Anterior cingulate cortex (tissue), 58 donors: ENCODE measurements around the gene CCDC15.
"Not testable (repeated sequence)": the region's sequence is repeated elsewhere in the genome, so short reads cannot be mapped to it uniquely, and the experiment has no call there.

Experiments
- DNase-seq, 58 donors: peaks; one replicate each; lab custom pipeline; 2025; lab: John Stamatoyannopoulos, UW

CCDC15 gene

DNA sequence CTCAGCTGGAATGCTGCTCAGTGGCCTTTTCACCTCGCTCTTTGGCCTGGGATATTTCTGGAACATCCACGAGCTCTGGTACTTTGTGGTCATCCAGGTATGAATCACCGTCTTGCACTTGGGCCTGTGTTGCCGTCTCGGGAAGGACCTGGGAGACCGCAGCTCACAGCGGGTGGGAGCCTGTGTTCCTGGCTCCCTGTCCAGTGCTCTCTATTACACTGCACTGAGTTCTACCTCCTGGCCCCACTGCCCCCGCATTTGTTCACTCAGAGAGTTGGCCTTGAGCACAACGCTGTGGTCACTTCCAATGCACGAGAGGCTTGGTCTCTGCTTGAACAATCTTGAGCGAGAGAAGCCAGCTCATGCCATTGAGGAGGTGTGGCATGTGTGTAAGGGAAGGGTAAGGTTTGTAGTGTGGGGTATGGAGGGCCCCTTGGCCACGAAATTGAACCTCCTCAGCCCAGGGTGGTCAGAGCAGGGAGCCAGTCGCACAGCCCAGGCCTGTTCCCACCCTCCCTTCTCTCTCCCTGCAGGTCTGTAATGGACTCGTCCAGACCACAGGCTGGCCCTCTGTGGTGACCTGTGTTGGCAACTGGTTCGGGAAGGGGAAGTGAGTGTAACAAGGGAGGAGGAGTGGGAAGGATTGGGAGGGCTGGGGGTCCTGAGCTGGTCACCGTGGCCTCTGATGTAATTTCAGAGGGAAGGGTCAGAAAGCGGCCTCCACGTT is 125.3 kb downstream of the CCDC15 start:
- DNase-seq: no peak

GRCh38 chr11:125079878-125080530 is 126.0 kb downstream of the CCDC15 start:
- no peak for DNase-seq

- DNase-seq: no peak
These were observed 126.5 kb downstream of the CCDC15 start for GRCh38 chr11:125080531-125080911.

DNA sequence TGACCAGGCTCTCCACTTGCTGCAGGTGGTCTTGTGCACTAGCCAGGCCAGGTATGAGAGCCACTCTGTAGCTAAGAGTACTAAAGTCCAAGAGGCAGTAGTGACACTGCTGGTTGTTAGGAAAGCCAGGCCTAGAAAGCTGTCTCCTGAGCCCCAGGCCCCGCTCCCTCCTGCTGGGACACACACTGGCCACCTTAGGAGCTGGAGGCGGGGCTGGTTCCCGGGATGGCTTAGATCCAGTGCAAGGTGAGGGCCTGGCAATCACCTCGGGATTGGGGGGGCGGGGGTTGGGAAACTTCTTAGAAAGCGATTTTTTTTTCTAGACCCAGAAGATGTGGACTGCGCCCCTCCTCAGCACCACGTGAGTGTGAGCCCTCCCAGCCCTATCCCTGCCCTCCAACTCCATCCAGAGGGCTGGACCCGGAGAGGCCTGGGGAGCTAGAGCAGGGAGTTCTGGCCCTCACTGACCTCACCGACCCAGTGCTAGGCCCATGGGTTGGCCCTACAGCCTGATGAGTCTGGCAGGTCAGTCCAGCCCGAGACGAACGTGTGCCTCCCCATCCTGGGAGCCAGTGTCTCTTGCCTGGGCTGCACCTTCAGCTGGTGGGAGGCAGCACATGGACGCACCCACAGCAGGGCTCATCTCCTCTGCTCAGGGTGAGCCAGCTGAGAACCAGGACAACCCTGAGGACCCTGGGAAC is 127.2 kb downstream of the CCDC15 start:
- DNase-seq: no peak

DNA sequence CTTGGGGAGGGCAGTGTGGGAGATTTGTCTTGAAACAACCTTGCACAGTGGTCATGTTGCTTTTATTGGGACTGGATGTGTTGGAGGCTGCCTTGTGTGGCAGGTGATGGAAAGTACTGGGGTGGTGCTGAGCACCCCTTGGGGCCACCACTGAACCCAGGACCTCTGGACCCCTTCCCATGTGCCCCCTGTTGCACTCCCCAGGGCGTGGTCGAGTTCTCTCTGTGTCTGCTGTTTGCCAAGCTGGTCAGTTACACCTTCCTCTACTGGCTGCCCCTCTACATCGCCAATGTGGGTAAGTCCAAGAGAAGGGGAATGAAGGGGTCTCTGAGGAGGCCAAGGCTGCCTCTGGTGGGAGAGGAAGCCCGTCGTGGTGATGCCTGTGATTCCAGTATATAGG is 128.0 kb downstream of the CCDC15 start:
- no peak for DNase-seq

GRCh38 chr11:125082611-125083311 is 128.8 kb downstream of the CCDC15 start:
- no peak for DNase-seq

DNA sequence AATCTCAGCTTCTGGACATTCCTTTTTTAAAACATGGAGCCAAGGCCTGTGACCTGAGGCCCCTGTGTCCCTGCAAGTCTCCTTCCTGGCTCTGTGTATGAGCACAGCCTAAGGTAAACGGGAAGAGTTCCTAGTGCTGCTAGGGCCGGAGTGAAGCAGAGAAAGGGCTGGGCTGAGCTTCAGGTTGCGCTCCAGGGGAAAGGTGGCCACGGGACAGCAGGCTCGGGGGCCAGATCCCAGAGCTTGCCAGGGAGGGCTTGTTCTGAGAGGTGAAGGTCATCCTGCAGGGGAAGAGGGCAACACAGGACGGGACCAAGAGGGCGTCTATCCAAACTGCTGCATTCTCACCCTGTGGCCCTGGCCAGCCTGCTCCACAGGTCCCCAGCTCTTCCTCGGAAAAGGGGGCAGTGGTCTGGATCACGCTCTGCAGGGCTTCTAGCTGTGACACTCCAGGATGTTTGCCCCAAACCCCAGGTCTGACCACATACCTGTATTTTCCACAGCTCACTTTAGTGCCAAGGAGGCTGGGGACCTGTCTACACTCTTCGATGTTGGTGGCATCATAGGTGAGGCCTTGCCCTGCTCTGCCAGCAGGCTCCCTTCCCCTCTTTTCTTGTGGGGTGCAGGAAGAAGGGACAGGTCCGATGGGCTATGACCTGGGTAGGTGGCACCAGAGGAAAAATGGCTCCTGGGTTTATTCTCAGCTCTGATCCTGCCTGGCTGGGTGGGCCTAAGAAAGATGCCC is 129.5 kb downstream of the CCDC15 start:
- no peak for DNase-seq

DNA sequence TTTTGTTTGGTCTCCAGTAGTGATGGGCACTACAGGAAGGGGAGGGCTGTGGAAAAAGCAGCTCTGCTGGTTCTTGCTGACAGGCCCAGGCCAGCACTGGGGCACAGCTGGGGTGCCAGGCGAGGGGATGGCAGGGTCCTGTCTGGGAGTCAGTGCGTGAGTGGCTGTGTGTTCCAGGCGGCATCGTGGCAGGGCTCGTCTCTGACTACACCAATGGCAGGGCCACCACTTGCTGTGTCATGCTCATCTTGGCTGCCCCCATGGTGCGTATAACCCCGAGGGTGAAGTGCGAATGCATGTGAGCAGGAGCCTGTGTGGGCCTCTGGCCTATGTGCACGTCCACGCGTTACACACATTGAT is 130.0 kb downstream of the CCDC15 start:
- no peak for DNase-seq

DNA sequence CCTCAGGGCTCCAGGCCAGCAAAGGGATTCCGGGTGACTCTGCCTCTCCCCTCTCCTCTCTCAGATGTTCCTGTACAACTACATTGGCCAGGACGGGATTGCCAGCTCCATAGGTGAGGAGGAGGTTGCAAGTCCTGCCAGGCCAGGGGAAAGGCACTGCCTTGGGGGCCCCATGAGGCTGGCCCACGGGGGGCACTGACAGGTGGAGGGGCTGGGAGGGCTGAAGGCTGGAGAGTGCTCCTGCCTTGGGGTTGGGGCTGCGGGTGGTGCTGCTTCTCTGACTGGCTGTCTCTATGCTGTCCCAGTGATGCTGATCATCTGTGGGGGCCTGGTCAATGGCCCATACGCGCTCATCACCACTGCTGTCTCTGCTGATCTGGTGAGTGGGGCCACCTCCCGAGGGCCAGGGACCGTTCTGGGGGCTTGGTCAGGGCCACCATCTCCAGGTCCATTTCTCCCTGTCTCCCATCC is 130.8 kb downstream of the CCDC15 start:
- DNase-seq: no peak

DNA sequence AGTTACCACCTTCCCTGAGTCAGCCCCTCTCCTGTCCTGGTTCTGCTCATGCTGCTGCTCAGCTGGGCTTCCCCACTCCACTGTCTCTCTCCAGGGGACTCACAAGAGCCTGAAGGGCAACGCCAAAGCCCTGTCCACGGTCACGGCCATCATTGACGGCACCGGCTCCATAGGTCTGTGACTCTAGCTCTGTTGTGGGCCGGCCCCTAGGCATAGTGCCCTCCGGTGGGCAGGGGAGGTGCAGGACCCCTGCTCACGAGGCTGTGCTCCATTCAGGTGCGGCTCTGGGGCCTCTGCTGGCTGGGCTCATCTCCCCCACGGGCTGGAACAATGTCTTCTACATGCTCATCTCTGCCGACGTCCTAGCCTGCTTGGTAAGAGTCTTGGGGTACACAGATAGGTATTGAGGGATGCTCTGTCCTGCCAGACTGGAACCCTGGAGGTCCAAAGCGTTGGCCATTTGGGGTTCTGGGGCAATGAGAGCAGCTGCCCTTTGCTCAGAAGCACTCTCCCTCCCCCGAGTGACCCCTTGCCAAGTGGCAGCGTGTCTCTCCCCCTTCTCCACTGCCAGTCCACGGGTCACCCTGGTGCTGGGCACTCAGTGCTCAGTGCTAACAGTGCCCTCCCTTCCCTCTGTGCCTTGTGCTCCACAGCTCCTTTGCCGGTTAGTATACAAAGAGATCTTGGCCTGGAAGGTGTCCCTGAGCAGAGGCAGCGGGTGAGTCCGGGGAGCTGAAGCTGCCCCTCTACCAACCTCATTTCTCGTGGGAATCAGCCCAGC is 131.5 kb downstream of the CCDC15 start:
- no peak for DNase-seq

GRCh38 chr11:125086633-125087296 is 132.8 kb downstream of the CCDC15 start:
- no peak for DNase-seq

GRCh38 chr11:125088123-125088522 is 134.1 kb downstream of the CCDC15 start:
- no peak for DNase-seq

GRCh38 chr11:125088576-125089455 is 134.8 kb downstream of the CCDC15 start:
- no peak for DNase-seq

DNA sequence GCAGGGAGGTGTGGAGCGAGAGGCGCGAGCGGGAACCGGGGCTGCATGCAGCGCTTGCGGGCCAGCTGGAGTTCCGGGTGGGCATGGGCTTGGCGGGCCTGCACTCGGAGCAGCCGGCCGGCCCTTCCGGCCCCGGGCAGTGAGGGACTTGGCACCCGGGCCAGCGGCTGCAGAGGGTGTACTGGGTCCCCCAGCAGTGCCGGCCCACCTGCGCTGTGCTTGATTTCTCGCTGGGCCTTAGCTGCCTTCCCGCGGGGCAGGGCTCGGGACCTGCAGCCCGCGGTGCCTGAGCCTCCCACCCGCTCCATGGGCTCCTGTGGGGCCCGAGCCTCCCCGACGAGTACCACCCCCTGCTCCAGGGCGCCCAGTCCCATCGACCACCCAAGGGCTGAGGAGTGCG is 135.5 kb downstream of the CCDC15 start:
- DNase-seq: not testable (repeated sequence)

GRCh38 chr11:125090151-125090550 is 136.1 kb downstream of the CCDC15 start:
- not testable (repeated sequence) for DNase-seq

DNA sequence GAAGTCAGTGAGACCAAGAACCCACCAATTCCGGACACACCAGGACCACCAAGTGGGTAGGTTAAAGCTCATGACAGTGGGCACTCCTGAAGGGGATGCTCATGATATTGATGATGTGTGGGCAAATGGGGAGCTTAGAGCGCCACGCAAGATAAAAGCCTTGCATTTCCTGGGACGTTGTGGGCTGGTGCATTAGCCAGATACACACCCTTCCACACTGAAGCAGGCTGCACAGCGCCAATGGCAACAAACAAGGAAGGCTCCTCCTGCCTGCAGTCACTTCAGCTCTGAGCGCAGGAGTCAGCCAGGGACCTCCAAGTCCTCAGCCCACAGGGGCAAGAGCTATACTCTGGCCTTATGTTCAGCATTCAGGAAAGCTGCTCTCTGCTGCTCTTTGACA is 136.8 kb downstream of the CCDC15 start:
- DNase-seq: no peak
